Osteocyte (in vitro differentiated cells): ENCODE results near the gene SIAH3. TPM values are rescaled to one million over a fixed set of nuclear protein-coding genes. Genes with fewer than 3 reads are reported as not detected.
"Not testable (repeated sequence)": the region's sequence is repeated elsewhere in the genome, so short reads cannot be mapped to it uniquely, and the experiment has no call there.

Experiments
- DNase-seq: peaks from one replicate; pipeline ENCODE4 v3.0.0; 2021; ENCODE audit warnings: mixed read lengths; ENCODE audit not compliant: unreplicated experiment; ENCODE audit errors: extremely low spot score
- H3K27ac Mint-ChIP-seq: one replicate; pipeline ENCODE4 v1.8.0; 2021; ENCODE audit warnings: mild to moderate bottlenecking, mixed read lengths; ENCODE audit not compliant: unreplicated experiment
- H3K27me3 Mint-ChIP-seq: one replicate; pipeline ENCODE4 v1.8.0; 2021; ENCODE audit warnings: mixed read lengths; ENCODE audit not compliant: unreplicated experiment
- H3K36me3 Mint-ChIP-seq: one replicate; pipeline ENCODE4 v1.8.0; 2021; ENCODE audit warnings: mixed read lengths; ENCODE audit not compliant: unreplicated experiment
- H3K4me1 Mint-ChIP-seq: one replicate; pipeline ENCODE4 v1.8.0; 2021; ENCODE audit warnings: mixed read lengths; ENCODE audit not compliant: unreplicated experiment
- H3K4me3 Mint-ChIP-seq: one replicate; pipeline ENCODE4 v1.8.0; 2021; ENCODE audit warnings: mild to moderate bottlenecking, moderate library complexity, mixed read lengths; ENCODE audit not compliant: unreplicated experiment
- H3K9me3 Mint-ChIP-seq: one replicate; pipeline ENCODE4 v1.8.0; 2021; ENCODE audit warnings: mixed read lengths; ENCODE audit not compliant: unreplicated experiment
- CTCF ChIP-seq: fragments of 200-600 bp; sonication (generic); IDR thresholded peaks from 2 replicates; pipeline ENCODE4 v1.5.0; 2021; ENCODE audit warnings: antibody characterized with exemption, mild to moderate bottlenecking, moderate library complexity
- total RNA-seq: library from RNA; stranded (reverse); gene quantifications from 2 replicates; pipeline ENCODE4 v1.2.1, GENCODE V29; 2021

The SIAH3 gene
- total RNA-seq, 1 donor from 2014 or later: not detected

GRCh38 chr13:45773236-45773635, 78.3 kb downstream of the SIAH3 start:
- H3K4me3 Mint-ChIP-seq: no peak overlapping the region
- no peak for TF ChIP-seq CTCF
- H3K4me1 Mint-ChIP-seq: peaks cover 14% of the 10 kb centered on the region
- H3K9me3 Mint-ChIP-seq: peaks cover 6% of the 10 kb centered on the region
- peaks cover 5% of the 10 kb centered on the region for H3K27me3 Mint-ChIP-seq
- H3K36me3 Mint-ChIP-seq: peaks cover 2% of the 10 kb centered on the region
- H3K27ac Mint-ChIP-seq: no peak overlapping the region
- no peak for DNase-seq

GRCh38 chr13:45770886-45771285, 80.7 kb downstream of the SIAH3 start:
- TF ChIP-seq CTCF: no peak
- Mint-ChIP-seq H3K27ac (no peak overlapping the region), H3K4me3 (no peak overlapping the region), H3K9me3 (peaks cover 6% of the 10 kb centered on the region), H3K36me3 (peaks cover 2% of the 10 kb centered on the region), H3K27me3 (peaks cover 15% of the 10 kb centered on the region), H3K4me1 (peaks cover 14% of the 10 kb centered on the region)
- no peak for DNase-seq

GRCh38 chr13:45768656-45769479, 82.7 kb downstream of the SIAH3 start:
- no peak overlapping the region for H3K4me3 Mint-ChIP-seq
- H3K27me3 Mint-ChIP-seq: peaks cover 31% of the 10 kb centered on the region
- DNase-seq: no peak
- H3K9me3 Mint-ChIP-seq: peaks cover 6% of the 10 kb centered on the region
- H3K4me1 Mint-ChIP-seq: peaks cover 11% of the 10 kb centered on the region
- no peak for TF ChIP-seq CTCF
- H3K27ac Mint-ChIP-seq: no peak overlapping the region
- H3K36me3 Mint-ChIP-seq: peaks cover 2% of the 10 kb centered on the region

- Mint-ChIP-seq H3K9me3 (no peaks in the 10 kb centered on the region), H3K27ac (no peak overlapping the region), H3K4me1 (no peaks in the 10 kb centered on the region), H3K27me3 (peaks cover 49% of the 10 kb centered on the region), H3K36me3 (no peaks in the 10 kb centered on the region), H3K4me3 (no peak overlapping the region)
- DNase-seq: no peak
- TF ChIP-seq CTCF: no peak
Measured at GRCh38 chr13:45765464-45765863, 86.1 kb downstream of the SIAH3 start.

GRCh38 chr13:45763419-45763818, 88.1 kb downstream of the SIAH3 start:
- Mint-ChIP-seq H3K36me3 (no peaks in the 10 kb centered on the region), H3K9me3 (peaks cover 5% of the 10 kb centered on the region), H3K4me1 (no peaks in the 10 kb centered on the region), H3K27me3 (peaks cover 44% of the 10 kb centered on the region), H3K4me3 (no peak overlapping the region), H3K27ac (no peak overlapping the region)
- DNase-seq: no peak
- no peak for TF ChIP-seq CTCF

GRCh38 chr13:45757589-45757988, 94.0 kb downstream of the SIAH3 start:
- peaks cover 15% of the 10 kb centered on the region for H3K9me3 Mint-ChIP-seq
- not testable (repeated sequence) for DNase-seq, H3K27me3 Mint-ChIP-seq, H3K4me3 Mint-ChIP-seq, H3K4me1 Mint-ChIP-seq, H3K27ac Mint-ChIP-seq, H3K36me3 Mint-ChIP-seq

- not testable (repeated sequence) for H3K4me1 Mint-ChIP-seq, H3K27me3 Mint-ChIP-seq, H3K4me3 Mint-ChIP-seq, H3K36me3 Mint-ChIP-seq, DNase-seq, H3K27ac Mint-ChIP-seq
- H3K9me3 Mint-ChIP-seq: peaks cover 15% of the 10 kb centered on the region
Measured at GRCh38 chr13:45756498-45756897, 95.1 kb downstream of the SIAH3 start.
